Measurements from ENCODE around the gene PPP6R3. TPM values are rescaled to one million over a fixed set of nuclear protein-coding genes. Genes with fewer than 3 reads are reported as not detected.
A peak's percentile ranks its signal among the peaks of the same experiment; 100 is the strongest.

The PPP6R3 gene
- total and polyA plus RNA-seq, 4 experiments from 2014 or later: 22.2 to 147 (median 96.9) TPM

- peaks cover 41% of the 10 kb centered on the region for H3K36me3 ChIP-seq (ENCODE audit: insufficient read depth, low read length)
- no peaks in the 10 kb centered on the region for H3K27me3 ChIP-seq (ENCODE audit: insufficient read depth, low read length)
- H3K36me3 Mint-ChIP-seq: peaks cover 61 to 85% of the 10 kb centered on the region in 2 donors
- H3K9me3 Mint-ChIP-seq: no peaks in the 10 kb centered on the region
- POLR2A ChIA-PET (ENCODE audit: partially characterized antibody): no interaction called here
- CTCF ChIA-PET (ENCODE audit: partially characterized antibody): interaction anchor here (1.6 kb wide), 1 partner anchor 19 kb away, joined by 3 read pairs; no protein-coding TSS in a partner anchor
- peaks cover 15 to 32% (median 27%) of the 10 kb centered on the region in 4 donors for H3K4me1 Mint-ChIP-seq
- H3K27ac ChIP-seq (ENCODE audit: low read depth, low read length): no peak overlapping the region
- no peak overlapping the region for H3K4me3 ChIP-seq (ENCODE audit: low read length in 2 of 2)
- DNase-seq: no peak
- no peaks in the 10 kb centered on the region for H3K9me3 ChIP-seq (ENCODE audit: control insufficient read depth in 1 of 2, low read length in 2 of 2)
- intact Hi-C loops (cut with micrococcal nuclease): no loop called here
- H3K27ac Mint-ChIP-seq: peak overlapping the region in 2 of 7 donors; percentile 6 to 90
- H3K4me3 Mint-ChIP-seq: no peak overlapping the region
- H3K27me3 Mint-ChIP-seq: no peaks in the 10 kb centered on the region
- peaks cover 10% of the 10 kb centered on the region for H3K4me1 ChIP-seq (ENCODE audit: insufficient read depth, low read length)
Measured at GRCh38 chr11:68565768-68566167, 105.2 kb downstream of the PPP6R3 start.

- Histone ChIP-seq H3K36me3 (ENCODE audit: insufficient read depth, low read length) (peaks cover 59% of the 10 kb centered on the region), H3K4me1 (ENCODE audit: insufficient read depth, low read length) (peaks cover 10% of the 10 kb centered on the region), H3K27me3 (ENCODE audit: insufficient read depth, low read length) (no peaks in the 10 kb centered on the region), H3K4me3 (ENCODE audit: low read length in 2 of 2) (no peak overlapping the region), H3K27ac (ENCODE audit: low read depth, low read length) (no peak overlapping the region), H3K9me3 (ENCODE audit: control insufficient read depth in 1 of 2, low read length in 2 of 2) (no peaks in the 10 kb centered on the region)
- peaks cover 69 to 91% of the 10 kb centered on the region in 2 donors for H3K36me3 Mint-ChIP-seq
- H3K9me3 Mint-ChIP-seq: no peaks in the 10 kb centered on the region
- no peaks in the 10 kb centered on the region for H3K27me3 Mint-ChIP-seq
- no peak for DNase-seq
- no peak overlapping the region for H3K27ac Mint-ChIP-seq
- H3K4me1 Mint-ChIP-seq: peaks cover 15 to 32% (median 29%) of the 10 kb centered on the region in 4 donors
- H3K4me3 Mint-ChIP-seq: no peak overlapping the region
- CTCF ChIA-PET (ENCODE audit: partially characterized antibody): interaction anchor here (1.1 kb wide), 1 partner anchor 16 kb away, joined by 4 read pairs; no protein-coding TSS in a partner anchor
- POLR2A ChIA-PET (ENCODE audit: partially characterized antibody): no interaction called here
- intact Hi-C loops (cut with micrococcal nuclease): no loop called here
Measured at GRCh38 chr11:68567553-68567952, 107.0 kb downstream of the PPP6R3 start.

GRCh38 chr11:68569357-68569756 is 108.8 kb downstream of the PPP6R3 start:
- ChIA-PET POLR2A (ENCODE audit: partially characterized antibody) (no interaction called here), CTCF (ENCODE audit: partially characterized antibody) (interaction anchor here (3.6 kb wide), 1 partner anchor 15 kb away, joined by 20 read pairs; no protein-coding TSS in a partner anchor)
- no peak overlapping the region for H3K27ac ChIP-seq (ENCODE audit: low read depth, low read length)
- H3K4me1 ChIP-seq (ENCODE audit: insufficient read depth, low read length): peaks cover 10% of the 10 kb centered on the region
- H3K27ac Mint-ChIP-seq: no peak overlapping the region
- H3K36me3 ChIP-seq (ENCODE audit: insufficient read depth, low read length): peaks cover 60% of the 10 kb centered on the region
- H3K9me3 Mint-ChIP-seq: no peaks in the 10 kb centered on the region
- H3K36me3 Mint-ChIP-seq: peaks cover 65 to 89% of the 10 kb centered on the region in 2 donors
- no peaks in the 10 kb centered on the region for H3K27me3 ChIP-seq (ENCODE audit: insufficient read depth, low read length)
- intact Hi-C loops (cut with micrococcal nuclease): no loop called here
- no peak overlapping the region for H3K4me3 Mint-ChIP-seq
- no peaks in the 10 kb centered on the region for H3K27me3 Mint-ChIP-seq
- peak in 1 of 5 donors; percentile 11 for DNase-seq
- H3K4me1 Mint-ChIP-seq: peaks cover 18 to 39% (median 35%) of the 10 kb centered on the region in 4 donors
- H3K4me3 ChIP-seq (ENCODE audit: low read length in 2 of 2): no peak overlapping the region
- H3K9me3 ChIP-seq (ENCODE audit: control insufficient read depth in 1 of 2, low read length in 2 of 2): no peaks in the 10 kb centered on the region

- ChIA-PET CTCF (ENCODE audit: partially characterized antibody) (interaction anchor here (3.6 kb wide), 1 partner anchor 14 kb away, joined by 20 read pairs; no protein-coding TSS in a partner anchor), POLR2A (ENCODE audit: partially characterized antibody) (no interaction called here)
- Mint-ChIP-seq H3K9me3 (no peaks in the 10 kb centered on the region), H3K4me3 (no peak overlapping the region), H3K27ac (peak overlapping the region in 1 of 7 donors; percentile 48), H3K36me3 (peaks cover 58 to 88% of the 10 kb centered on the region in 2 donors), H3K27me3 (no peaks in the 10 kb centered on the region), H3K4me1 (peaks cover 18 to 30% (median 28%) of the 10 kb centered on the region in 4 donors)
- no peak for DNase-seq
- Histone ChIP-seq H3K4me3 (ENCODE audit: low read length in 2 of 2) (no peak overlapping the region), H3K27ac (ENCODE audit: low read depth, low read length) (no peak overlapping the region), H3K27me3 (ENCODE audit: insufficient read depth, low read length) (no peaks in the 10 kb centered on the region), H3K36me3 (ENCODE audit: insufficient read depth, low read length) (peaks cover 60% of the 10 kb centered on the region), H3K9me3 (ENCODE audit: control insufficient read depth in 1 of 2, low read length in 2 of 2) (no peaks in the 10 kb centered on the region), H3K4me1 (ENCODE audit: insufficient read depth, low read length) (peaks cover 10% of the 10 kb centered on the region)
- intact Hi-C loops (cut with micrococcal nuclease): no loop called here
Measured at GRCh38 chr11:68570691-68571090, 110.1 kb downstream of the PPP6R3 start.

- Histone ChIP-seq H3K27ac (ENCODE audit: low read depth, low read length) (no peak overlapping the region), H3K36me3 (ENCODE audit: insufficient read depth, low read length) (peaks cover 77% of the 10 kb centered on the region), H3K9me3 (ENCODE audit: control insufficient read depth in 1 of 2, low read length in 2 of 2) (no peaks in the 10 kb centered on the region), H3K4me3 (ENCODE audit: low read length in 2 of 2) (no peak overlapping the region), H3K27me3 (ENCODE audit: insufficient read depth, low read length) (no peaks in the 10 kb centered on the region), H3K4me1 (ENCODE audit: insufficient read depth, low read length) (peaks cover 5% of the 10 kb centered on the region)
- Mint-ChIP-seq H3K27ac (peak overlapping the region in 2 of 7 donors; percentile 4 to 30), H3K9me3 (no peaks in the 10 kb centered on the region), H3K27me3 (no peaks in the 10 kb centered on the region), H3K4me3 (no peak overlapping the region), H3K4me1 (peaks cover 7 to 15% (median 10%) of the 10 kb centered on the region in 4 donors), H3K36me3 (peaks cover 64 to 93% of the 10 kb centered on the region in 2 donors)
- DNase-seq: no peak
- ChIA-PET POLR2A (ENCODE audit: partially characterized antibody) (no interaction called here), CTCF (ENCODE audit: partially characterized antibody) (interaction anchor here (2.0 kb wide), 1 partner anchor 10 kb away, joined by 9 read pairs; no protein-coding TSS in a partner anchor)
- intact Hi-C loops (cut with micrococcal nuclease): no loop called here
Measured at GRCh38 chr11:68574308-68574707, 113.8 kb downstream of the PPP6R3 start.

- Mint-ChIP-seq H3K9me3 (no peaks in the 10 kb centered on the region), H3K27ac (no peak overlapping the region), H3K36me3 (peaks cover 65 to 94% of the 10 kb centered on the region in 2 donors), H3K4me1 (peaks cover 8 to 14% (median 13%) of the 10 kb centered on the region in 4 donors), H3K27me3 (no peaks in the 10 kb centered on the region), H3K4me3 (no peak overlapping the region)
- H3K27me3 ChIP-seq (ENCODE audit: insufficient read depth, low read length): no peaks in the 10 kb centered on the region
- H3K27ac ChIP-seq (ENCODE audit: low read depth, low read length): no peak overlapping the region
- DNase-seq: no peak
- H3K4me1 ChIP-seq (ENCODE audit: insufficient read depth, low read length): no peaks in the 10 kb centered on the region
- ChIA-PET POLR2A (ENCODE audit: partially characterized antibody) (no interaction called here), CTCF (ENCODE audit: partially characterized antibody) (interaction anchor here (2.0 kb wide), 1 partner anchor 9 kb away, joined by 9 read pairs; no protein-coding TSS in a partner anchor)
- no peak overlapping the region for H3K4me3 ChIP-seq (ENCODE audit: low read length in 2 of 2)
- intact Hi-C loops (cut with micrococcal nuclease): no loop called here
- H3K9me3 ChIP-seq (ENCODE audit: control insufficient read depth in 1 of 2, low read length in 2 of 2): no peaks in the 10 kb centered on the region
- peaks cover 85% of the 10 kb centered on the region for H3K36me3 ChIP-seq (ENCODE audit: insufficient read depth, low read length)
Measured at GRCh38 chr11:68575025-68575665, 114.6 kb downstream of the PPP6R3 start.

GRCh38 chr11:68579455-68579854 is 118.9 kb downstream of the PPP6R3 start:
- H3K36me3 ChIP-seq (ENCODE audit: insufficient read depth, low read length): peaks cover 64% of the 10 kb centered on the region
- no peaks in the 10 kb centered on the region for H3K4me1 ChIP-seq (ENCODE audit: insufficient read depth, low read length)
- H3K27me3 ChIP-seq (ENCODE audit: insufficient read depth, low read length): no peaks in the 10 kb centered on the region
- intact Hi-C loops (cut with micrococcal nuclease): no loop called here
- H3K27ac ChIP-seq (ENCODE audit: low read depth, low read length): no peak overlapping the region
- no peaks in the 10 kb centered on the region for H3K27me3 Mint-ChIP-seq
- no peak overlapping the region for H3K4me3 ChIP-seq (ENCODE audit: low read length in 2 of 2)
- no peaks in the 10 kb centered on the region for H3K9me3 ChIP-seq (ENCODE audit: control insufficient read depth in 1 of 2, low read length in 2 of 2)
- H3K4me1 Mint-ChIP-seq: peaks cover 6 to 13% (median 9%) of the 10 kb centered on the region in 4 donors
- ChIA-PET POLR2A (ENCODE audit: partially characterized antibody) (no interaction called here), CTCF (ENCODE audit: partially characterized antibody) (no interaction called here)
- H3K9me3 Mint-ChIP-seq: no peaks in the 10 kb centered on the region
- no peak overlapping the region for H3K27ac Mint-ChIP-seq
- peak overlapping the region in 1 of 8 donors; percentile 5 for H3K4me3 Mint-ChIP-seq
- peaks cover 62 to 94% of the 10 kb centered on the region in 2 donors for H3K36me3 Mint-ChIP-seq
- no peak for DNase-seq

All from CD4-positive, alpha-beta memory T cell (primary cell).